Measurements from ENCODE around the gene LTBP1. TPM values are rescaled to one million over a fixed set of nuclear protein-coding genes. Genes with fewer than 3 reads are reported as not detected.

LTBP1 gene
- total RNA-seq, 1 donor from 2014 or later: 29.7 TPM

- Histone ChIP-seq H3K4me2 (ENCODE audit: low read length) (no peak overlapping the region), H4K20me1 (ENCODE audit: insufficient read depth, low read length) (no peaks in the 10 kb centered on the region), H3K36me3 (ENCODE audit: insufficient read depth, low read length) (peaks cover 19% of the 10 kb centered on the region), H3K27ac (ENCODE audit: low read depth, low read length) (no peak overlapping the region), H3K9ac (ENCODE audit: low read length) (no peak overlapping the region), H3K79me2 (ENCODE audit: insufficient read depth, low read length) (no peaks in the 10 kb centered on the region), H3K9me3 (ENCODE audit: insufficient read depth, low read depth, low read length) (no peaks in the 10 kb centered on the region), H3K4me1 (ENCODE audit: insufficient read depth, low read length) (no peaks in the 10 kb centered on the region), H3K27me3 (ENCODE audit: insufficient read depth, low read length) (no peaks in the 10 kb centered on the region), H3K4me3 (ENCODE audit: insufficient read depth, low read depth, low read length) (no peak overlapping the region), H2AFZ (ENCODE audit: low read depth, low read length) (no peak overlapping the region)
- Mint-ChIP-seq H3K4me1 (ENCODE audit: low read depth, unreplicated experiment) (no peaks in the 10 kb centered on the region), H3K36me3 (ENCODE audit: low read depth, unreplicated experiment) (peaks cover 2% of the 10 kb centered on the region), H3K27me3 (ENCODE audit: low read depth, unreplicated experiment) (no peaks in the 10 kb centered on the region), H3K27ac (ENCODE audit: unreplicated experiment) (no peak overlapping the region), H3K4me3 (ENCODE audit: unreplicated experiment) (no peak overlapping the region), H3K9me3 (ENCODE audit: unreplicated experiment) (no peaks in the 10 kb centered on the region)
- no peak for FAIRE-seq
- DNase-seq (ENCODE audit: low read depth): no peak
- TF ChIP-seq EZH2 (IDR thresholded peaks at IDR 0.05; ENCODE audit: insufficient read depth, low read length) (no peak), CTCF (IDR thresholded peaks at IDR 0.05; ENCODE audit: insufficient read depth, low read depth, low read length) (no peak)
Observed at GRCh38 chr2:33256162-33256755, 309.5 kb downstream of the LTBP1 start.

- no peak overlapping the region for H3K27ac ChIP-seq (ENCODE audit: low read depth, low read length)
- Mint-ChIP-seq H3K27me3 (ENCODE audit: low read depth, unreplicated experiment) (no peaks in the 10 kb centered on the region), H3K4me1 (ENCODE audit: low read depth, unreplicated experiment) (no peaks in the 10 kb centered on the region), H3K4me3 (ENCODE audit: unreplicated experiment) (no peak overlapping the region), H3K9me3 (ENCODE audit: unreplicated experiment) (no peaks in the 10 kb centered on the region), H3K27ac (ENCODE audit: unreplicated experiment) (no peak overlapping the region), H3K36me3 (ENCODE audit: low read depth, unreplicated experiment) (peaks cover 2% of the 10 kb centered on the region)
- peaks cover 17% of the 10 kb centered on the region for H3K36me3 ChIP-seq (ENCODE audit: insufficient read depth, low read length)
- DNase-seq (ENCODE audit: low read depth) (no peak), FAIRE-seq (no peak)
- TF ChIP-seq EZH2 (IDR thresholded peaks at IDR 0.05; ENCODE audit: insufficient read depth, low read length) (no peak), CTCF (IDR thresholded peaks at IDR 0.05; ENCODE audit: insufficient read depth, low read depth, low read length) (no peak)
- H3K4me3 ChIP-seq (ENCODE audit: insufficient read depth, low read depth, low read length): no peak overlapping the region
- H3K79me2 ChIP-seq (ENCODE audit: insufficient read depth, low read length): no peaks in the 10 kb centered on the region
- no peak overlapping the region for H2AFZ ChIP-seq (ENCODE audit: low read depth, low read length)
- H3K27me3 ChIP-seq (ENCODE audit: insufficient read depth, low read length): no peaks in the 10 kb centered on the region
- H3K9ac ChIP-seq (ENCODE audit: low read length): no peak overlapping the region
- H3K4me2 ChIP-seq (ENCODE audit: low read length): no peak overlapping the region
- no peaks in the 10 kb centered on the region for H4K20me1 ChIP-seq (ENCODE audit: insufficient read depth, low read length)
- no peaks in the 10 kb centered on the region for H3K4me1 ChIP-seq (ENCODE audit: insufficient read depth, low read length)
- no peaks in the 10 kb centered on the region for H3K9me3 ChIP-seq (ENCODE audit: insufficient read depth, low read depth, low read length)
Observed at GRCh38 chr2:33258387-33258786, 311.6 kb downstream of the LTBP1 start.

- DNase-seq (ENCODE audit: low read depth) (no peak), FAIRE-seq (no peak)
- H3K4me1 Mint-ChIP-seq (ENCODE audit: low read depth, unreplicated experiment): peaks cover 6% of the 10 kb centered on the region
- H3K36me3 ChIP-seq (ENCODE audit: insufficient read depth, low read length): peaks cover 29% of the 10 kb centered on the region
- H3K27me3 Mint-ChIP-seq (ENCODE audit: low read depth, unreplicated experiment): no peaks in the 10 kb centered on the region
- no peaks in the 10 kb centered on the region for H3K27me3 ChIP-seq (ENCODE audit: insufficient read depth, low read length)
- no peaks in the 10 kb centered on the region for H3K79me2 ChIP-seq (ENCODE audit: insufficient read depth, low read length)
- H3K9me3 ChIP-seq (ENCODE audit: insufficient read depth, low read depth, low read length): peaks cover 12% of the 10 kb centered on the region
- no peak overlapping the region for H3K4me3 Mint-ChIP-seq (ENCODE audit: unreplicated experiment)
- H3K4me1 ChIP-seq (ENCODE audit: insufficient read depth, low read length): no peaks in the 10 kb centered on the region
- H2AFZ ChIP-seq (ENCODE audit: low read depth, low read length): no peak overlapping the region
- H3K9me3 Mint-ChIP-seq (ENCODE audit: unreplicated experiment): no peaks in the 10 kb centered on the region
- no peaks in the 10 kb centered on the region for H4K20me1 ChIP-seq (ENCODE audit: insufficient read depth, low read length)
- no peak overlapping the region for H3K27ac ChIP-seq (ENCODE audit: low read depth, low read length)
- no peak overlapping the region for H3K4me3 ChIP-seq (ENCODE audit: insufficient read depth, low read depth, low read length)
- no peak overlapping the region for H3K9ac ChIP-seq (ENCODE audit: low read length)
- no peak overlapping the region for H3K27ac Mint-ChIP-seq (ENCODE audit: unreplicated experiment)
- H3K36me3 Mint-ChIP-seq (ENCODE audit: low read depth, unreplicated experiment): peaks cover 3% of the 10 kb centered on the region
- TF ChIP-seq EZH2 (IDR thresholded peaks at IDR 0.05; ENCODE audit: insufficient read depth, low read length): no peak
- TF ChIP-seq CTCF (IDR thresholded peaks at IDR 0.05; ENCODE audit: insufficient read depth, low read depth, low read length): no peak
- no peak overlapping the region for H3K4me2 ChIP-seq (ENCODE audit: low read length)
Observed at GRCh38 chr2:33262097-33262496, 315.3 kb downstream of the LTBP1 start.

All from astrocyte (in vitro differentiated cells and primary cell).